ENCODE measurements around the gene NKIRAS1.
A peak's percentile ranks its signal among the peaks of the same experiment; 100 is the strongest.

The NKIRAS1 gene

DNA sequence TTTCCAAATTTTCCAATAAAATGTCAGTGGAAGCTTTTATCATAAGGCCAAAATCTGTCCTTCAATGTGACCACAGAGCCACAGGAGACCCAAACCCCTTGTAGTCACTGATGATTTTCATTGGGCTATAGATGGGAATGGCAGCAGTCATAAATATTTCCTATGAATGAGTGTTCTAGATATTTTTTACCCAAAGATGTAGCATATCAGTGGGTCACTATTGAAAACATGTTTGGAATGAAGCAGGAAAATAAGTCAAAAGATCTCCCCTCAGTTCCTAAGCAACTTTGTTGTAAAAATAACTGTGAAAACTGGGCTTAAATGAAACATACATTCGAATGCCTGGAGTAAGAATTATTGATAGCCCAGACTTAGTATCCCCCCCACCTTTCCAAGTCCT, 49.0 kb downstream of the NKIRAS1 start:
- in situ Hi-C loops (cut with HindIII; ENCODE audit: low sequenced_read_pairs): no loop called here
- DNase-seq (ENCODE audit: low read depth): no peak
- TF ChIP-seq, protein P1, sequence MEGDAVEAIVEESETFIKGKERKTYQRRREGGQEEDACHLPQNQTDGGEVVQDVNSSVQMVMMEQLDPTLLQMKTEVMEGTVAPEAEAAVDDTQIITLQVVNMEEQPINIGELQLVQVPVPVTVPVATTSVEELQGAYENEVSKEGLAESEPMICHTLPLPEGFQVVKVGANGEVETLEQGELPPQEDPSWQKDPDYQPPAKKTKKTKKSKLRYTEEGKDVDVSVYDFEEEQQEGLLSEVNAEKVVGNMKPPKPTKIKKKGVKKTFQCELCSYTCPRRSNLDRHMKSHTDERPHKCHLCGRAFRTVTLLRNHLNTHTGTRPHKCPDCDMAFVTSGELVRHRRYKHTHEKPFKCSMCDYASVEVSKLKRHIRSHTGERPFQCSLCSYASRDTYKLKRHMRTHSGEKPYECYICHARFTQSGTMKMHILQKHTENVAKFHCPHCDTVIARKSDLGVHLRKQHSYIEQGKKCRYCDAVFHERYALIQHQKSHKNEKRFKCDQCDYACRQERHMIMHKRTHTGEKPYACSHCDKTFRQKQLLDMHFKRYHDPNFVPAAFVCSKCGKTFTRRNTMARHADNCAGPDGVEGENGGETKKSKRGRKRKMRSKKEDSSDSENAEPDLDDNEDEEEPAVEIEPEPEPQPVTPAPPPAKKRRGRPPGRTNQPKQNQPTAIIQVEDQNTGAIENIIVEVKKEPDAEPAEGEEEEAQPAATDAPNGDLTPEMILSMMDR (IDR thresholded peaks at IDR 0.05; ENCODE audit: low read depth, low read length, missing control alignments): no peak

DNA sequence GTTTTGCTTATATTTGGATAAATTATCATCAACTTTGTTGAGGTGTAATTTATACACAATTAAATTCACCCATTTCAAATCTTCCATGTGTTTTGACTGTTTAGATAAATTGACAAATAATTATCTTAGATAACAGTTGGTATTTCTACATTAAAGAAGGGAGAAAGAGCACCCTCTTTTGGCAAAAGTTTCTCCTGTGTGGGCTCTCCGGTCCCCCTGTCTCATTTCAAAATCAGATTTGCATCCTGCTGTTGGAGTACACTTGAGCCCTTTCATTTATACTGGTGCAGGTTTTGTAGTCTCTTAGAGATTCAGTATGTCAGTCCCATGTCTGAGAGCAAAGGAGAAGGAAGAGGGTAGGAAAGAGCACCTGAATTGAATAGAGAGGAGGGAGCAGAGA, 49.4 kb downstream of the NKIRAS1 start:
- no peak for DNase-seq (ENCODE audit: low read depth)
- H3K4me3 ChIP-seq (ENCODE audit: low read depth, low read length): no peak overlapping the region
- TF ChIP-seq, protein P1 (IDR thresholded peaks at IDR 0.05; ENCODE audit: low read depth, low read length, missing control alignments): peak; percentile 6
- in situ Hi-C loops (cut with HindIII; ENCODE audit: low sequenced_read_pairs): no loop called here

More for the DNA sequence above, 49.0 kb downstream of the NKIRAS1 start:
- H3K4me3 ChIP-seq (ENCODE audit: low read depth, low read length): no peak overlapping the region

DNA sequence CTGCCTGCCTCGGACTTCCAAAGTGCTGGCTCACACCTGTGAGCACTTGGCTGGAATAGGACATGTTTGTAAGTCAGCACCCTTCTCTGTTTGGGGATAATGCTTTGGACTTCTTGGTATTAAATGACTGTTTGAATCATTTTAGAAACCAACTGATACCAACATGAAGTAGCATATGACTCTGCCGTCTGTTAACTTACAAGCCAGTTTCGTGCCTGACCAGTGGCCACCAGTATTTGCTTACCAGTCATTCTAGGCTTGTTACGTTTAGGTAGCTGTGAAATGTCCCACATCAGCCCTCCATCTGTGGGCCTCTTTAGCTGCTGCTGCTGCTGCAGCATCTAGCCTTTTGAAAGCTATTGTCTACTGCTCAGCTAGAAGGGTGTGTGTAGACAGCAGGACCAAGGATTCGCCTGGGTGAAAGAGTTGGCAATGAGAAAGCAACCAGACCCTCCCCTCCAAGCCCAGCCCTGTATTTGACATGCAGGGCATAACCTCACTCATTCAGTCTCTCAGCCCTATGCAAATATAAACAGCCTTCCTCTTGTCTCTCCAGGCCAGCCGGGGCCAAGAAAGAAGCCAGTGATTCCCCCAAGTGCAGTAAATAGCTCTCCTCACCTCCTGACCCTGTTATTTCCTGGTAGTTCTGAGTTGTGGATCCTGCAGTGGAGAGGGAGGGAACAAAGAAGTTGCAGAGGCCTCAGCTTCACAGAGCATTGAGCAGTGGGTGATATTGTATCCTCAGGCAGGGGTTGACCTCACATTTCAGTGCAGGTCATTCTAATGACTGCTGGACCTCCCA, 51.0 kb downstream of the NKIRAS1 start:
- in situ Hi-C loops (cut with HindIII; ENCODE audit: low sequenced_read_pairs): no loop called here
- TF ChIP-seq, protein P1 (IDR thresholded peaks at IDR 0.05; ENCODE audit: low read depth, low read length, missing control alignments): no peak
- no peak overlapping the region for H3K4me3 ChIP-seq (ENCODE audit: low read depth, low read length)
- DNase-seq (ENCODE audit: low read depth): no peak

DNA sequence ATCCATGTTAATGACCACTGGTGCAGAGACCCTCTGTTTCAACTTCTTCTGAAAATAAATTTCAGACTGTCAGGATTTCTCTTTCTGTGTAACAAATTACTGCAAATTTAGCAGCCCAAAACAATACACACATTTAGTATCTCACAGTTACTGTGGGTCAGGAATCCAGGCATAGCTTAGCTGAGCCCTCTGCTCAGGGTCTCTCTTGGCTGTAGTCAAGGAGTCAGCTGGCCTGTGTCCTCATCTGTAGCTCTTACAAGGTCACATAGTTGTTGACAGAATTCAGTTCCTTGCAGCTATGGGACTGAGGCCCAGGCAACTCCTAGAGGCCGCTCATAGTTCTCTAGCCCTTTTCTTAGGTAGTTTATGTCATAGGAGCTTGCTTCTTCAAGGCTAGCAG, 51.9 kb downstream of the NKIRAS1 start:
- no peak for DNase-seq (ENCODE audit: low read depth)
- H3K4me3 ChIP-seq (ENCODE audit: low read depth, low read length): no peak overlapping the region
- in situ Hi-C loops (cut with HindIII; ENCODE audit: low sequenced_read_pairs): no loop called here
- TF ChIP-seq, protein P1 (IDR thresholded peaks at IDR 0.05; ENCODE audit: low read depth, low read length, missing control alignments): no peak

DNA sequence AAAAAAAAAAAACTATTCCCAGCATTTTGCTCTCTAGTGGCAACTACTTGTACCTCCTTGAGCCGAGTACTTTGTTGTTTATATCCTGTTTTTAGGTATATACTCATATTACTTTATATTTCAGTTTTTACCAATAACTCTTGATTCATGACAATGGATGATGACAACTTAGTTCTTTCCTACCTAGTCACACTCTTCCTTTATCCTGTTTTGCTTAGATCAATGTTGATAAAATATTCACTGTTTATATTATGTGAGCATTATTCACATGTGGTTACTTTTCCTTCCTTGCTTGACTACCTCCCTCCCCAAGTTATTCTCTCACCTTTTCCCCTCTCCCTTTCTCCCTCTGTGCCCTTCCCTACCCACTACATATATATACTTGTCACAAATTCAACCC, 53.7 kb downstream of the NKIRAS1 start:
- no peak for DNase-seq (ENCODE audit: low read depth)
- in situ Hi-C loops (cut with HindIII; ENCODE audit: low sequenced_read_pairs): no loop called here
- TF ChIP-seq, protein P1 (IDR thresholded peaks at IDR 0.05; ENCODE audit: low read depth, low read length, missing control alignments): no peak
- H3K4me3 ChIP-seq (ENCODE audit: low read depth, low read length): no peak overlapping the region

DNA sequence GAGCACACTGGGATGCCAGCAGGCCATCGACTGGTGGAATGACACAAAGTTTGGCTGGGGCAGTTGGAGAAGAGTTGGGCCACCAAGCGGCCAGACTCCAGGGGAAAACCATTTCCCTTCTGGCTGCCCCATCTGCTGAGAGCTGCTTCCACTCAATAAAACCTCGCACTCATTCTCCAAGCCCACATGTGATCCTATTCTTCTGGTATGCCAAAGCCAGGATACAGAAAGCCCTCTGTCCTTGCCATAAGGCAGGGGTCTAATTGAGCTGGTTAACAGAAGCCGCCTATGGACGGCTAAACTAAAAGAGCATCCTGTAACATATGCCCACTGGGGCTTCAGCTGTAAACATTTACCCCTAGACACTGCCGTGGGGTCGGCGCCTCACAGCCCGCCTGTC, 55.1 kb downstream of the NKIRAS1 start:
- no peak overlapping the region for H3K4me3 ChIP-seq (ENCODE audit: low read depth, low read length)
- in situ Hi-C loops (cut with HindIII; ENCODE audit: low sequenced_read_pairs): no loop called here
- TF ChIP-seq, protein P1 (IDR thresholded peaks at IDR 0.05; ENCODE audit: low read depth, low read length, missing control alignments): no peak
- no peak for DNase-seq (ENCODE audit: low read depth)

Measured in astrocyte of the cerebellum (primary cell).